Measurements from ENCODE around the gene JAK1. TPM values are rescaled to one million over a fixed set of nuclear protein-coding genes. Genes with fewer than 3 reads are reported as not detected.

JAK1 gene
- polyA plus RNA-seq, 2 of the 4 experiments (the other 2 are of a cell fraction): 110 to 159 TPM

- no peak for DNase-seq (ENCODE audit: low read depth in 1 of 2, low spot score in 1 of 2)
- FAIRE-seq: no peak
Measured at GRCh38 chr1:64877151-64877550, 89.2 kb downstream of the JAK1 start.

GRCh38 chr1:64875606-64876005, 90.7 kb downstream of the JAK1 start:
- FAIRE-seq: no peak
- WGBS (ENCODE audit: missing lambda C conversion rate): 93% methylated on average over 6 of the region's 6 CpGs

More at GRCh38 chr1:64877151-64877550, 89.2 kb downstream of the JAK1 start:
- H3K4me3 ChIP-seq: no peak overlapping the region
- no peak overlapping the region for H3K27ac ChIP-seq
- POLR2A ChIA-PET: no interaction called here
- no peak for TF ChIP-seq CTCF (IDR thresholded peaks at IDR 0.05)
- no peak for TF ChIP-seq MAX (IDR thresholded peaks at IDR 0.05)
- TF ChIP-seq MYC (IDR thresholded peaks at IDR 0.05; ENCODE audit: borderline replicate concordance, low read length): no peak
- TF ChIP-seq POLR2AphosphoS2 (conservative IDR thresholded peaks at IDR 0.05; ENCODE audit: low read length): no peak
- TF ChIP-seq RAD21 (conservative IDR thresholded peaks at IDR 0.05 in 1 of 2, IDR thresholded peaks at IDR 0.05 in 1 of 2): no peak
- TF ChIP-seq RCOR1 (IDR thresholded peaks at IDR 0.05; ENCODE audit: low read depth, low read length): no peak
- TF ChIP-seq GATA3 (IDR thresholded peaks at IDR 0.05; ENCODE audit: borderline replicate concordance): no peak
- no peak for TF ChIP-seq BHLHE40 (IDR thresholded peaks at IDR 0.05; ENCODE audit: low read depth, low read length)
- H3K9me3 ChIP-seq: no peaks in the 10 kb centered on the region
- CTCF ChIA-PET: interaction anchor here (0.7 to 1.0 kb wide), 2 partner anchors 9 to 63 kb away, joined by 3 to 4 read pairs; no protein-coding TSS in a partner anchor
- no peak overlapping the region for H3K4me2 ChIP-seq
- no peak for ATAC-seq
- peaks cover 15% of the 10 kb centered on the region for H3K4me1 ChIP-seq
- 87% methylated on average over 2 of the region's 2 CpGs for WGBS (ENCODE audit: missing lambda C conversion rate)

GRCh38 chr1:64875101-64875500, 91.2 kb downstream of the JAK1 start:
- ChIA-PET CTCF (interaction anchor here (0.8 to 1.9 kb wide), 2 partner anchors 48 to 146 kb away, joined by 3 to 4 read pairs; no protein-coding TSS in a partner anchor), POLR2A (no interaction called here)
- H3K4me1 ChIP-seq: no peaks in the 10 kb centered on the region
- no peak overlapping the region for H3K27ac ChIP-seq
- ATAC-seq: no peak
- TF ChIP-seq JUNB (IDR thresholded peaks at IDR 0.05) (no peak), NFE2L2 (conservative IDR thresholded peaks at IDR 0.05; ENCODE audit: low read length) (no peak), MAFK (IDR thresholded peaks at IDR 0.05; ENCODE audit: partially characterized antibody) (no peak), CTCF (IDR thresholded peaks at IDR 0.05) (no peak), HOXB5 (CRISPR knock-in tag; IDR thresholded peaks at IDR 0.05) (no peak), GATA3 (IDR thresholded peaks at IDR 0.05; ENCODE audit: borderline replicate concordance) (no peak), ZSCAN20 (CRISPR knock-in tag; IDR thresholded peaks at IDR 0.05) (no peak), RNF2 (IDR thresholded peaks at IDR 0.05; ENCODE audit: borderline replicate concordance, low read depth) (no peak), USF2 (IDR thresholded peaks at IDR 0.05) (no peak), MYC (IDR thresholded peaks at IDR 0.05; ENCODE audit: borderline replicate concordance, low read length) (no peak), EP300 (IDR thresholded peaks at IDR 0.05) (no peak), RARB (CRISPR knock-in tag; IDR thresholded peaks at IDR 0.05) (no peak), EHF (CRISPR knock-in tag; IDR thresholded peaks at IDR 0.05) (no peak), HDAC2 (IDR thresholded peaks at IDR 0.05) (no peak), KDM1A (IDR thresholded peaks at IDR 0.05; ENCODE audit: low read depth) (no peak), CEBPB (IDR thresholded peaks at IDR 0.05) (no peak)
- no peak overlapping the region for H3K4me2 ChIP-seq
- FAIRE-seq: no peak
- whole genome bisulfite sequencing (ENCODE audit: missing lambda C conversion rate): 97% methylated on average over 10 of the region's 10 CpGs
- H3K9me3 ChIP-seq: no peaks in the 10 kb centered on the region
- no peak for DNase-seq (ENCODE audit: low read depth in 1 of 2, low spot score in 1 of 2)
- H3K4me3 ChIP-seq: no peak overlapping the region

More at GRCh38 chr1:64875606-64876005, 90.7 kb downstream of the JAK1 start:
- Histone ChIP-seq H3K4me3 (no peak overlapping the region), H3K4me1 (no peaks in the 10 kb centered on the region; the same call in 2 of the 3 replicates), H3K4me2 (no peak overlapping the region), H3K9me3 (no peaks in the 10 kb centered on the region), H3K27ac (no peak overlapping the region)
- no peak for ATAC-seq
- no peak for DNase-seq (ENCODE audit: low read depth in 1 of 2, low spot score in 1 of 2)
- TF ChIP-seq RFX5 (IDR thresholded peaks at IDR 0.05) (no peak), ZC3H11A (IDR thresholded peaks at IDR 0.05) (no peak), MAX (IDR thresholded peaks at IDR 0.05) (no peak), TP53 (CRISPR knock-in tag; IDR thresholded peaks at IDR 0.05) (no peak), NFE2L2 (conservative IDR thresholded peaks at IDR 0.05; ENCODE audit: low read length) (no peak)
- ChIA-PET POLR2A (no interaction called here), CTCF (interaction anchor here (0.8 to 1.9 kb wide), 2 partner anchors 48 to 146 kb away, joined by 3 to 4 read pairs; no protein-coding TSS in a partner anchor)
